RWPE1 (cell line): ENCODE data around the gene TANC1.

ENCODE experiments used
- CTCF ChIA-PET: fragments of 350-600 bp; sonication (Branson Sonifier 250); formaldehyde crosslinking; extraction: SDS; loops from one replicate; lab custom pipeline; 2021; lab: Yijun Ruan, JAX
- POLR2A ChIA-PET: fragments of 400-600 bp; formaldehyde crosslinking; extraction: SDS; loops from one replicate; lab custom pipeline; 2020; ENCODE audit warnings: antibody characterized with exemption; ENCODE audit not compliant: low non-redundant PET; lab: Yijun Ruan, JAX
- DNase-seq: peaks from one replicate; pipeline ENCODE4 v3.0.0; 2012; ENCODE audit warnings: low spot score
- H3K27ac ChIP-seq: fragments of 450-650 bp; 2 replicates; pipeline ENCODE4 v1.5.1; 2017
- CTCF ChIP-seq: fragments of 450-650 bp; conservative IDR thresholded peaks from 2 replicates; pipeline ENCODE4 v1.5.1; 2017; ENCODE audit warnings: low read depth, mild to moderate bottlenecking

TANC1 gene

DNA sequence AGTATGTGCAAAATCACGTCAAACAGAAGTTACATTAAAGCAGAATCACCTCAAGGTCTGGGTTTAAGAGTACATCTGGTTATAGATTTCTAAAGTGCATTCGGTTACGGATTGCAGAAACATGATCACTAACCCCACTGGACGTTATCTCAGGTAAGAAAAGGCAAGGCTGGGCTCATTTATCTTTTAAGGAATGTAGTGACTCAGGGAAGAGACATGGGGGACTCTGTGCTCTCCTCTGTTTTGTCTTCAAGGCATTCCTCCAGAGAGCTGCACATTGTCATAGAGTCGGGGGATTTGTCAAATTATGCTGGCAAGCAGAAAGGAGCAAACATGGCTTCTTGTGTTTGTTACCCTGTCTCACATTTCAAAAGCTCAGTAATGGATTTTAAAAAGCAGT lies 303.7 kb downstream of the TANC1 start:
- ChIA-PET POLR2A (no interaction called here), CTCF (interaction anchor here (0.6 kb wide), 1 partner anchor 369 kb away, joined by 4 read pairs; no protein-coding TSS in a partner anchor)
- no peak for DNase-seq
- H3K27ac ChIP-seq, result no peak overlapping the region
- TF ChIP-seq CTCF, result no peak

DNA sequence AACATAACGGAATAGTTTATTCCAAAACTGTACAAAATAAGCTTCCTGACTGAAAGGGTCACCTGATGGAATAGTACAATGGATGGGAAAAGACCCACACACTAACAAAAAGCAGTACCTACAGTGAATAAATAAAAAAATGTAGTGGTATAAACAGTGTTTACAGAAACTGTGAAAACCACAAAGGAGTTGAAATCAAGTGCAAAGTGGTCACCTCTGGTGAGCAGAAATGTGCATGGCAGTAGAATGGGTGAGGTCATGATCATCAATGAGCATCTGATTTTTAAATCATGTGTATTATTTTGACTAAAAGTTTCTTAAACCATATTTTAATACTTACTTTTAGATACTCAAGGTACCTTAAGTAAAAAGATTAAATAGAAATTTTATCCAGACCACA lies 306.7 kb downstream of the TANC1 start:
- no peak overlapping the region for H3K27ac ChIP-seq
- DNase-seq, result no peak
- no peak for TF ChIP-seq CTCF
- CTCF ChIA-PET, result interaction anchor here (0.7 kb wide), 1 partner anchor 886 kb away, joined by 6 read pairs; no protein-coding TSS in a partner anchor
- POLR2A ChIA-PET, result no interaction called here

GRCh38 chr2:159279700-159280099 lies 311.3 kb downstream of the TANC1 start:
- no peak for TF ChIP-seq CTCF
- no peak for DNase-seq
- CTCF ChIA-PET, result interaction anchor here (0.7 kb wide), 1 partner anchor 682 kb away, joined by 3 read pairs; no protein-coding TSS in a partner anchor
- no peak overlapping the region for H3K27ac ChIP-seq
- POLR2A ChIA-PET, result no interaction called here

GRCh38 chr2:159281002-159281401 lies 312.6 kb downstream of the TANC1 start:
- ChIA-PET POLR2A (no interaction called here), CTCF (no interaction called here)
- TF ChIP-seq CTCF, result no peak
- DNase-seq, result no peak
- H3K27ac ChIP-seq, result no peak overlapping the region
